ENCODE measurements around the gene IFNK.

The IFNK gene

GRCh38 chr9:27569406-27569805 is 45.3 kb downstream of the IFNK start:
- no peak for DNase-seq

GRCh38 chr9:27571011-27571410 is 46.9 kb downstream of the IFNK start:
- Mint-ChIP-seq H3K27me3 (ENCODE audit: low read depth, poor library complexity) (peaks cover 2% of the 10 kb centered on the region), H3K4me3 (peak overlapping the region; percentile 30), H3K4me1 (peaks cover 29% of the 10 kb centered on the region), H3K36me3 (ENCODE audit: low read depth) (peaks cover 10% of the 10 kb centered on the region), H3K27ac (no peak overlapping the region), H3K9me3 (peaks cover 10% of the 10 kb centered on the region)
- TF ChIP-seq, protein P1, sequence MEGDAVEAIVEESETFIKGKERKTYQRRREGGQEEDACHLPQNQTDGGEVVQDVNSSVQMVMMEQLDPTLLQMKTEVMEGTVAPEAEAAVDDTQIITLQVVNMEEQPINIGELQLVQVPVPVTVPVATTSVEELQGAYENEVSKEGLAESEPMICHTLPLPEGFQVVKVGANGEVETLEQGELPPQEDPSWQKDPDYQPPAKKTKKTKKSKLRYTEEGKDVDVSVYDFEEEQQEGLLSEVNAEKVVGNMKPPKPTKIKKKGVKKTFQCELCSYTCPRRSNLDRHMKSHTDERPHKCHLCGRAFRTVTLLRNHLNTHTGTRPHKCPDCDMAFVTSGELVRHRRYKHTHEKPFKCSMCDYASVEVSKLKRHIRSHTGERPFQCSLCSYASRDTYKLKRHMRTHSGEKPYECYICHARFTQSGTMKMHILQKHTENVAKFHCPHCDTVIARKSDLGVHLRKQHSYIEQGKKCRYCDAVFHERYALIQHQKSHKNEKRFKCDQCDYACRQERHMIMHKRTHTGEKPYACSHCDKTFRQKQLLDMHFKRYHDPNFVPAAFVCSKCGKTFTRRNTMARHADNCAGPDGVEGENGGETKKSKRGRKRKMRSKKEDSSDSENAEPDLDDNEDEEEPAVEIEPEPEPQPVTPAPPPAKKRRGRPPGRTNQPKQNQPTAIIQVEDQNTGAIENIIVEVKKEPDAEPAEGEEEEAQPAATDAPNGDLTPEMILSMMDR (IDR thresholded peaks at IDR 0.05): no peak
- DNase-seq: no peak

More at GRCh38 chr9:27569406-27569805, 45.3 kb downstream of the IFNK start:
- TF ChIP-seq, protein P1 (IDR thresholded peaks at IDR 0.05): no peak
- Mint-ChIP-seq H3K4me1 (peaks cover 22% of the 10 kb centered on the region), H3K27me3 (ENCODE audit: low read depth, poor library complexity) (peaks cover 2% of the 10 kb centered on the region), H3K9me3 (no peaks in the 10 kb centered on the region), H3K27ac (no peak overlapping the region), H3K4me3 (no peak overlapping the region), H3K36me3 (ENCODE audit: low read depth) (peaks cover 21% of the 10 kb centered on the region)

- Mint-ChIP-seq H3K27me3 (ENCODE audit: low read depth, poor library complexity) (peaks cover 2% of the 10 kb centered on the region), H3K9me3 (peaks cover 15% of the 10 kb centered on the region)
- TF ChIP-seq, protein P1 (IDR thresholded peaks at IDR 0.05): no peak
Observed at GRCh38 chr9:27572061-27572460, 48.0 kb downstream of the IFNK start.

DNA sequence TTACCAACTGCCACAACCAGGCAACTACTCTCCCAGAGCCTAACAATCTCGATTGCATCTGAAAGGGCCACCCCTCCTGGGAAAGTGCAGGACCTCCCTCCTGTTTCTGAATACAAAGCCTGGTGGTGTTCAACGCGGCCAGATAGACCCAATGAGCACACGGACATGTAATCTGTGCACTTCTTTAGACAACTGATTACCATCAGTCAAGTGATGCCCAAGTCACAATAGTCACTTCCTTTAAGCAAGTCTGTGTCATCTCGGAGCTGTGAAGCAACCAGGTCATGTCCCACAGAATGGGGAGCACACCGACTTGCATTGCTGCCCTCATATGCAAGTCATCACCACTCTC is 48.5 kb downstream of the IFNK start:
- peak; percentile 12 for DNase-seq
- peak overlapping the region; percentile 94 for H3K4me3 Mint-ChIP-seq
- TF ChIP-seq, protein P1 (IDR thresholded peaks at IDR 0.05): no peak
- peaks cover 29% of the 10 kb centered on the region for H3K4me1 Mint-ChIP-seq
- H3K27me3 Mint-ChIP-seq (ENCODE audit: low read depth, poor library complexity): peaks cover 2% of the 10 kb centered on the region
- peak overlapping the region; percentile 96 for H3K27ac Mint-ChIP-seq
- peaks cover 15% of the 10 kb centered on the region for H3K9me3 Mint-ChIP-seq
- H3K36me3 Mint-ChIP-seq (ENCODE audit: low read depth): peaks cover under 1% of the 10 kb centered on the region

More at GRCh38 chr9:27572061-27572460, 48.0 kb downstream of the IFNK start:
- Mint-ChIP-seq H3K4me3 (peak overlapping the region; percentile 94), H3K4me1 (peaks cover 29% of the 10 kb centered on the region), H3K27ac (peak overlapping the region; percentile 39), H3K36me3 (ENCODE audit: low read depth) (peaks cover 5% of the 10 kb centered on the region)
- no peak for DNase-seq

DNA sequence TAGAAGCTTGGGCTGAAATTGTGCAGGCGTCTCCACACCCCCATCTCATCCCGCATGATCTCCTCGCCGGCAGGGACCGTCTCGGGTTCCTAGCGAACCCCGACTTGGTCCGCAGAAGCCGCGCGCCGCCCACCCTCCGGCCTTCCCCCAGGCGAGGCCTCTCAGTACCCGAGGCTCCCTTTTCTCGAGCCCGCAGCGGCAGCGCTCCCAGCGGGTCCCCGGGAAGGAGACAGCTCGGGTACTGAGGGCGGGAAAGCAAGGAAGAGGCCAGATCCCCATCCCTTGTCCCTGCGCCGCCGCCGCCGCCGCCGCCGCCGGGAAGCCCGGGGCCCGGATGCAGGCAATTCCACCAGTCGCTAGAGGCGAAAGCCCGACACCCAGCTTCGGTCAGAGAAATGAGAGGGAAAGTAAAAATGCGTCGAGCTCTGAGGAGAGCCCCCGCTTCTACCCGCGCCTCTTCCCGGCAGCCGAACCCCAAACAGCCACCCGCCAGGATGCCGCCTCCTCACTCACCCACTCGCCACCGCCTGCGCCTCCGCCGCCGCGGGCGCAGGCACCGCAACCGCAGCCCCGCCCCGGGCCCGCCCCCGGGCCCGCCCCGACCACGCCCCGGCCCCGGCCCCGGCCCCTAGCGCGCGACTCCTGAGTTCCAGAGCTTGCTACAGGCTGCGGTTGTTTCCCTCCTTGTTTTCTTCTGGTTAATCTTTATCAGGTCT is 49.0 kb downstream of the IFNK start, which contains the start of gene C9orf72:
C9orf72 (minus strand) TSS at position 564 of the 716 bp plus-strand sequence. CDS start 6,361 bp downstream, outside the sequence.
- H3K4me3 Mint-ChIP-seq: peak within 1 kb of the TSS; percentile 94
- H3K27ac Mint-ChIP-seq: peak within 1 kb of the TSS; percentile 100
- H3K27me3 Mint-ChIP-seq (ENCODE audit: low read depth, poor library complexity): peaks cover 2% of the 10 kb centered on the region
- peak; percentile 84 for DNase-seq
- peaks cover 29% of the 10 kb centered on the region for H3K4me1 Mint-ChIP-seq
- TF ChIP-seq, protein P1 (IDR thresholded peaks at IDR 0.05): no peak
- H3K36me3 Mint-ChIP-seq (ENCODE audit: low read depth): peaks cover 1% of the 10 kb centered on the region
- peaks cover 18% of the 10 kb centered on the region for H3K9me3 Mint-ChIP-seq
